GM18511 (cell line): ENCODE data around the gene GPR152.

Experiments
- ATAC-seq: cut with Tn5 transposase; IDR thresholded peaks from one replicate; pipeline ENCODE4 v1.9.1; 2021; ENCODE audit warnings: mild to moderate bottlenecking, moderate library complexity; ENCODE audit not compliant: unreplicated experiment

The GPR152 gene

DNA sequence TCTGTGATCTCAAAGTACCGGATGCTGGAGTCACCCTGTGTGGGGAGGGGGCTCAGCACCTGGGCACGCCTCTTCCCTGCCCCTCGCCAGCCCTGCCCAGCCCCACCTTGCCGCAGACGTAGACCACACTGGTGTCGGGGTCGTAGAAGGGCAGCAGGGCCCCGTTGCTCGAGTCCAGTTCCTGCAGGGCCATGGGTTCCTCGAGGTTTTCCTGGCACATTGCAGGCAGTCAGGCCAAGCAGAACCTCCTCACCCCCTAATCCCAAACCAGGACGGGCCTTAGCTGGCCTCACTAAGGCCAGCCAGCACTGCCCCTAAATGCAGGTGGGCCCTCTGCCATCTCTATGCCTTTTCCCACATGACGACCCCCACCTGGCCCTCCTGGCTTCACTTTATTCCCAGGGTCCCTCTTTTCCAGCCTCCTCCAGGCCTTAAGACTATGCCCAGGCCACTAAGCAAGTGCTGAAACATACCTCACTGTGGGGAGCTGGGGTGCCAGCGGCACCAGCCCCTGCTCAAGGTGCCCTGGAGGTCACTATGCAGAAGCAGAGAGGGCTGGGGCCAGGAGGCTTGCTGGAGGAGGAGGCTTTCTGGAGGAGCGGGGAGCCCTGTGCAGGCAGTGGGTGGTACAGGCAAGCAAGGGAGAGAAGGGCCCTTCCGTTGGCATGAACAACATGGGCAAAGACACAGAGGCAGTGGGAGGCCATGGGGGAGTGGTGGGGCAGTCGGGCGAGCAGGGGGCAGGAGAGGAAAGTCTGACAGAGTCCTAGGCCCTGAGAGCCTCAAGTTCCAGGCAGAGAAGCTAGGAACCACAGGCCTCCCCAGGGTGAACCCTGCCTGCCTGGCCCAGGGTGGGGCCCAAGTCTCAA is 12.1 kb downstream of the GPR152 start:
- ATAC-seq = no peak

DNA sequence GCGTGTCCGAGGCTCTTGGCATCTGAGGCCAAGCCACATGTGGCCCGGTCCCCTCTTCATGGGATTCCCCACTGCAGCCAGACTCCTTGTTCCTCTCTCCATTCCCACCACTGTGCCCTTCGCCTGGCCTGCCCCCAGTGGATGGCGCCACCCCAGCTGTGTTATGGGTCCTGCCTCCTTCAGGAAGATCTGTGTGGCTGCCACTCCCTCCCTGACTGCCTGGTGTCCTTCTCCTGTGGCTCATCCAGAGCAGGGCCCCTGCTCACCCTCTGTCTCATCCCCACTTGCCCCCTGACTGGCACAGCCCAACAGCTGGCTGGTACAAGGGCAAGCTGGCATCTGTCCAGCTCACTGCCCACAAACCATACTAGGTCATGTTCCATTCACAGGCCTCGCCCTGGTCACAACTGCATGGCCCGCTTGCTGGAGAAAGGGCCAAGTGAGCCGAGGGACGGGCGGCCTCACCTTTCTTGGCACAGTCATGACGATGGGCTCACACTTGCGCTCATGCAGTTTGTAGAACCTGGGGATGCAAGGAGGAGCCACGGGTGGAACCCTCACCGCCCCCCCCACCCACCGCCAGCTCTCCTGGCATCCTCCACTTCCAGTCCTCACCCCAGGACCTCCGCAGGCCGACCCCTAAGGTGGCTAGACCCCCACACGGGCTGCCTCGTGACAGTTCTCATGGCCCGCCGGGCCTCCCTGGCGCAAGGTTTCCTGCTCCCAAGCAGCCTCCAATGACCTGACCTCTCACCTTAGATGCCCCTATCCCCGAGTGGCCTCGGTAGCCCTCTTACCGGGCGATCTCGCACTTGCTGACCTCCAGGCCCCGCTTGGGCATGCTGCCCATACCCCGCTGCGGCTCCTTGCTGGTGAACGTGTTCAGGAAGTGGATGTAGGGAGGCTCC is 13.0 kb downstream of the GPR152 start:
- ATAC-seq = no peak

DNA sequence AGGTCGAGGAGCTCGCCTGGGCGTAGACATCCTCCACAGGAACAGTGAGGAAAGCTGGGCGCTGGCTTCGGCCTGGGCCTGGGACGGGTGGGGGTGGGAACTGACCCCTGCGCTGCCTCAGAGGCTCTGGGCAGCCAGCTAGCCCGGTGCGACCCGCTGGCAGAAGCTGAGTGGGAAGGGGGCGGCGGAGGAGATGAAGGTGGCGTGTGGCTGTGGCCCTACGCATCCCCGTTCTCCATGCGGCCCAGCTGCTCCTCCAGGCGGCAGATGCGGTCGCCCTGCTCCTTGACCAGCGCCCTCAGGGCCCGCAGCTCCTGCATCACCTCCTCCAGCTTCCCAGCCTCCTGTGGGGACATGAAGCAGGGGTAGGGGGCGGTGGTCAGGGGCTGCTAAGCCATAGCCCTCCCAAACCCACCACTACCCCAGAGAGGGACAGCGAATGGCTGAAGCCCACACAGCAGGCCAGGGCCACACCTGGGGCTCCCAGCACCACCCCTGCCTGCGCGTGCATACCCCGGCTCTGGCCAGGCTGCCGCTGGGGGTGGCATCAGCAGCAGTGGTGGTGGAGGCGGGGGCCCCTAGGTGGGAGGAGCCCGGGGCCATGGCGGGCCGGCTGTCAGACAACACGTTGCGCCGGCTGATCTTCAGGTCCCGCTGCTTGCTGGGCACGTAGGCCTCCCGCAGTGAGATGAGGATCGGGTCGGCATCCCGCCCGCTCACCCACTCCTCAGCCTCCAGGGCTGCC is 14.2 kb downstream of the GPR152 start:
- ATAC-seq = no peak

DNA sequence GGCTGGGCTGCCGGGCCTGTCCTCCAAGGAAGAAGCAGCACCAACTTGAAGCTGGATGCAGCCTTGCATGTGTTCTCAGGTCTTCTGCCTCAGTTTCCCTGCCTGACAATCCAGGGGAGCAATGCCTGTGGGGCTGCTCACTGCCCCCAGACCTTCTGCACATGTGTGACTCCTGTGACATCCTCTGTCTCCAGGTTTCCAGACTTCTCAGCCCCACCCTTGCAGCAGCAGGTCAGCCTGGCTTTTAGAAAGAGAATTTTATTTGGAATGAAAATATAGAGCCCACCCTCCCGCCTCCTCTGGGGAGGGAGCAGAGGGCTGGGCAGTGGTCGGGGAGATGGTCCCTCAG is 14.7 kb downstream of the GPR152 start:
- no peak for ATAC-seq

DNA sequence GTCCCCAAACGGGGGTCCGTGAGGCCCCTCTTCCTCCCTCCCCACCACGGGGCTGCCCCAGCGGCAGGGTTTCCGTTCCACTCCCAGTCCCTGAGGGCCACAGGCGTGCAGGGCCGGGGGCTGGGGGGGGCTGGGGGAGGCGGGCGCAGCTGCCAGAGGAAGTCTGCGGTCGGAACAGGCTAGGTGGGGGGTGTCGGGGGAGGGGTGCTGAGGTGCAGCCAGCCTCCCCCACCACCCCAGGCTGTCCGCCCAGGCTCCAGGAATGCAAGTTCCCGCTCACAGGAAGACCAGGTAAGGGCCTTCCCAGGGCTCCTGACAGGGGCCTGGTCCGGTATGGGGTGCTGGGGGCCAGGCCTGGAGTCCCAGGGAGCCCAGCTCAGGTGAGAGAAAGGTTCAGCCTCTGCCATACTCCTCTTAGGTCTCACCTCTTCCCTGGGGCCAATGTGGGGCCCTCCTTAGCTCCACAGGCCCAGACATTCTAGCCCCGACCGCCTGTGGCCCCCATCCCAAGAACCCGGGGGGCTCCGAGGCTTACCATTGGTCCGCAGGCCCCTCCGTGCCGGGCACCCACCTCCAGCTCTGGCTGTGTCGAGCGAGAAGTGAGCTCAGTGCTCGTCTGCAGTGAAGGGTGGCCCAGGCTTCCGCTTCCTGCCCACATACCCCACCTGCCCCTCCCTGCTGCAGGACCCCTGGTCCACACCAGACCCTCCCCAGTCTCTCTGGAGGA is 15.3 kb downstream of the GPR152 start, which contains the start of gene PTPRCAP:
Gene PTPRCAP, minus strand, starts transcription at position 601 of the 727 bp plus-strand sequence. Its CDS starts 63 bp downstream, at position 538.
- ATAC-seq = no peak

DNA sequence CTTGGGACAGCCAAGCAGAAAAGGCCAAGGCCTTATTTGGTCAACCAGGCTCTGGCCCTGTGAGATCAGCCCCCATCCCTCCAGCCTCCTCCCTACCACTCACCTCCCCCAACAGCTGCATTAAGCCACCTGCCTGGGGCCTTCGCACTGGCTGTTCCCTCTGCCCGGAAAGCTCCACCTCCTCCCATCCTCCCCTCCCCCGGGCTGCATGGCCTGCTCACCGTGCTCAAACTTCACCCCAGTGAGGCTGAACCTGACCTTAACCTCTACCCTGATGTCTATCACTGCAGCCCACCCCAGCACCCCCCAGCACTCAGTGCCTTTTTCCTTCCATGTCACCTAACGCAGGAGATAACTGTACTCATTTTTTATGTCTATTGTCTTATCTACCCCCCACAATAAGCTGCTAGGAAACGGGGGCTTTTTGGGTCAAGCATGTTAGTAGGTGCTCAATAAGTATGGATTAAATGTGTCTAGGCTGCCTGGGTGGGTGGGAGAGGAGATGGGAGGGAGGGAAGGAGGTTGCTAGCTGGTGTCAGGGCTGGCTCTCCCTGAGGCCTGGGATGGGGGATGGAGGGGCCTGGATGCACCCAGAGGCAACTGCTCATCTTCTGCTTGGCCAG is 16.0 kb downstream of the GPR152 start:
- ATAC-seq = no peak

DNA sequence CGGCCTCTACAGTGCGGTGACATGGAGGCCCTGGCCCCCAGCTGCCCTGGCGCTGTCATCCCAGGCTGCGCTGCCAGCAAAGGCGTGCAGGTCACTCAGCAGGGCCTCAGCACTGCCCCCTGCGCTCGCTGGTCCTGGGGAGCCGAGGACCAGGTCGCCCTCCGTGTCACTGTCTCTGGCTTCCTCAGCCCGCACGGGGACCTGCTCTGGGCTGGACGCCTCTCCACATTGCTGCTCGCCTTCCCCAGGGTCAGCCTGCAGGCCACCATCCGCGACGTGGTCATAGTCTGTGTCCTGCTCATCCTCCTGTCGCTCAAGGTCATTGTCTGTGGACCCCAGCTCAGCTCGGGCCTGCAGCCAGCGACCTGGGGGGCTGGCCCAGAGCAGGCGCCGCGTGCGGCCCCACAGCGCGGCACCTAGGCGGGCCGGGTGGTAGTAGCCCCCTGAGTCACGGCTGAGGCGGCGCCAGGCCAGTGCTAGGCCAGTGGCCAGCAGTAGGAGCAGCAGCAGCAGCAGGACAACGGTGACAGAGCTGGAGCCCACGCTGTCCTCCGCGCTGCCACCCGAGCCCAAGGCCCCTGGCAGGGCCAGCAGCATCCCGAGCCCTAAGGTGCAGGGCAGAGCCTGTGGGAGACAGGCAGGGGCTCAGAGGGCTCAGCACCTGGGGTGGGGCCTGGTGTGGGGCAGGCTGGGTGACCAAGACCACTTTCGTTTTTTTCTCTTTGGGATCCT is 16.6 kb downstream of the GPR152 start:
- no peak for ATAC-seq

DNA sequence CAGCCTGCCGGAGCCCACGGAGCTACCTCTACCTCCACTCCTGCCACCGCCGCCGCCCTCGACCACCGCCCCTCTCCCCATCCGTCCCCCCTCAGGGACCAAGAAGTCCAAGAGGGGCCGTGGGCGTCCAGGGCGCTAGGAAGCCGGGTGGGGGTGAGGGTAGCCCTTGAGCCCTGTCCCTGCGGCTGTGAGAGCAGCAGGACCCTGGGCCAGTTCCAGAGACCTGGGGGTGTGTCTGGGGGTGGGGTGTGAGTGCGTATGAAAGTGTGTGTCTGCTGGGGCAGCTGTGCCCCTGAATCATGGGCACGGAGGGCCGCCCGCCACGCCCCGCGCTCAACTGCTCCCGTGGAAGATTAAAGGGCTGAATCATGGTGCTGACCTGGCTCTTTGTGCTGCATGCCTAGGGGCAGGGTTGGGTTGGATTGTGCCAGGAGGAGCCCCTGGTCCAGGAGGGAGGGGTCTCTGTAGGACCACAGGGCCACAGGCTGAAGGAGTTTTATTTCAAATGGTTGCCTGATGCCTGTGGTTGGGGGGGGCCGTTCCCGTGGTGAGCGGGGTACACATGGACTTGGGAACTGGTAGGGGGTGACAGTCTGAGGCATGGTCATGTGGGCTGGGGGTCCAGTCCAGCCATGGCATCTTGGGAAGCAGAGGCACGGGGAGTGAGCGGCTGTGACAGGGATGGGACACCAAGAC is 17.4 kb downstream of the GPR152 start:
- no peak for ATAC-seq

DNA sequence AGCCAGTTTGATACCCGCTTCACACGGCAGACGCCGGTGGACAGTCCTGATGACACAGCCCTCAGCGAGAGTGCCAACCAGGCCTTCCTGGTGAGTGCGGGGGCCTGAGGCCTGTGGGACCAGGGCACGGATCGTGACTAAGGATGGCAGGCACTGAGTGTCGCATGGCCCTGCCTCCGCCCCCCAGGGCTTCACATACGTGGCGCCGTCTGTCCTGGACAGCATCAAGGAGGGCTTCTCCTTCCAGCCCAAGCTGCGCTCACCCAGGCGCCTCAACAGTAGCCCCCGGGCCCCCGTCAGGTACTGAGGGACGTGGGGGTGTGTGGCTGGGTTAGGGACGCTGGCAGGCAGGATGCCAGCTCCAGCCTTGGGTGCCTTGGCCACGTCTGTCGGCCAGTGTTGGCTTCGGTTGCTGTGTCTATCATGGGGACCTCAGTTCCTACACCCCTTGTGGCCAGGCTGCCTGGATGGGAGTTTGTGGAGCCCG is 18.1 kb downstream of the GPR152 start:
- no peak for ATAC-seq

DNA sequence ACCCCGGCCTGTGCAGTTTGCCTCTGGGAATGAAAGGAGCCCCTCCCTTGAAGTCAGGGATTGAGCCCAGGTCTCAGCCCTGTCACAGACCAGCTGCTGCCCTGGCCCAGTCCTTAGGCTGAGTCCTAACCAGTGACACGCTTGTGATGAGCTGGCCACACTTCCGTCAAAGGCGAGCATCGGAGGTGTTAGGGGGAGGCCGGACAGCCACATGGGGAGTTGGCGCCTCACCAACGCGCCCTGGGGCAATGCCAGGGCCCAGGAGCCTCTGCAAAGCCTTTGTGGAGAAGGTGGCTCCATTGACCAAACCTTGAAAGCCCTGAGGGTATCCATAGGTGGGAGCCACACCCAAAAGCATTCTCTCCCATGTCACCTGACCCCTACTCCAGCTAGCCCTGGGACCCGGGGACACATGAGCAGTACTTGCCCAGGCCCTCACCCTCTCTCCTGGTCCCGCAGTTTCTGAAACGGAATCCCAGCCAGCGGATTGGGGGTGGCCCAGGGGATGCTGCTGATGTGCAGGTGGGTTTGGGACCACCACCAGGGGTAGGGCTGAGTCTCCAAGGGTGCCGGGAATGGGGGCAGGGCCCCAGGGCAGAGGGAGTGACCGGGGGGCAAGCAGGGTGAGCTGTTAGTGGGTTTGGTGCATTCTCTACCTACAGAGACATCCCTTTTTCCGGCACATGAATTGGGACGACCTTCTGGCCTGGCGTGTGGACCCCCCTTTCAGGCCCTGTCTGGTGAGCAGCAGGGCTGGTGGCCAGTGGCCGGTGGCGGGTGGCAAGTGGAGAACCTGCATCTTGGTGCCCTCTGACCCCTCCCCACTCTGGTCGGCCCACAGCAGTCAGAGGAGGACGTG is 18.8 kb downstream of the GPR152 start:
- ATAC-seq = no peak

DNA sequence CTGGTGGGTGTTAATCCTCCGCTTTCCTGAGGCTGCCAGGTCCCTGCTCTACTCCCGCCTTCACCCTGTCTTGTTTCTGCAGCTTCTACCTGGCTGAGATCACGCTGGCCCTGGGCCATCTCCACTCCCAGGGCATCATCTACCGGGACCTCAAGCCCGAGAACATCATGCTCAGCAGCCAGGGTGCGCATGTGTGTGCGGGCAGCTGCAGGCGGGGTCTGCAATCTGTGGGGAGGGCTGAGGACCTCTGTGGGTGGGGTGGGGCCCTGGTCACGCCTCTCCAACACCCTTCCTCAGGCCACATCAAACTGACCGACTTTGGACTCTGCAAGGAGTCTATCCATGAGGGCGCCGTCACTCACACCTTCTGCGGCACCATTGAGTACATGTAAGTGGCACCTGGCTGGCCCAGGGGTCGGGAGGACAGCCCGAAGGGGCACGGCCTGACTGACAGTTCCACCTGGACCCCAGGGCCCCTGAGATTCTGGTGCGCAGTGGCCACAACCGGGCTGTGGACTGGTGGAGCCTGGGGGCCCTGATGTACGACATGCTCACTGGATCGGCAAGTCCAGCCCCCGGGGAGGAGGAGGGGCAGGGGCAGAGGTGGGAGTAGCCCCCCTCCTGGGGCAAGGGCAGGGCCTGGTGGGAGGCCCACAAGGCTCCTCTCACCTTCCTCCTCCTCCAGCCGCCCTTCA is 19.7 kb downstream of the GPR152 start:
- ATAC-seq = no peak

DNA sequence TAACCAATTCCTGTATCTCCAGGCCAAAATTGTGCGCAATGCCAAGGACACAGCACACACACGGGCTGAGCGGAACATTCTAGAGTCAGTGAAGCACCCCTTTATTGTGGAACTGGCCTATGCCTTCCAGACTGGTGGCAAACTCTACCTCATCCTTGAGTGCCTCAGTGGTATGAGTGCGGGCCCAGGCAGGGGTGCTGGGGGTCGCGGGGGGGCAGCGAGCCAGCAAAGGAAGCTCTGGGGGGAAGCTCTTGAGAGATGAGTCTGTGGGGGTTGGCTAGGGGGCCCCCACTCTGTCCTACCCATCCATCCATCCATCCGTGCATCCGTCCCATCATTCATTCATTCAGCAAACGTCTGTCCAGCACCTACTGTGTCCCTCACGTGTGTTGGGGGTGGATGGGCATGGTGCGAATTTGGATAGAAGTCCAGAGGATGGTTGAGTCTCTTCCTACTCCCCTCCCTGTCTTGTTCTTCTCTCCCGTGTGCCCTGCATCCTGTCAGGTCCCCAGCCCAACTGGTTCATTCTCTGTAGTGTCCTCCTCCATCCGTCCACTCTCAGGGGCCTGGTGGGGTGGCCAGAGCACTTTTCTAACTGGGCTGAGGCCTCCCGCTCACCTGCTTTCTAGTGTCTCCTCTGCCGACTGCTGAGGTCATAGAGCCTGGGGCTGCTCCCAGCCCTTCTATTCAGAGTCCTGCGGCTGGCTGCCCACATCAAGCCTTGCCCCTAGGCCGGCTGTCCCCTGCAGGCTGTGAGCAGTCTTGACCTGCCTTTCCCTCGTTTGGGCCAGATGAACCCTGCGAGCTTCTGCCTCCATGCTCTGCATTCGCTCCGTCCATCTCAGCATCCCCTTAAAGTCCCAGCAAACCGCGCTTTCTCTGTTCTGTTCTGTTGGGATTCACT is 20.9 kb downstream of the GPR152 start:
- ATAC-seq = no peak

DNA sequence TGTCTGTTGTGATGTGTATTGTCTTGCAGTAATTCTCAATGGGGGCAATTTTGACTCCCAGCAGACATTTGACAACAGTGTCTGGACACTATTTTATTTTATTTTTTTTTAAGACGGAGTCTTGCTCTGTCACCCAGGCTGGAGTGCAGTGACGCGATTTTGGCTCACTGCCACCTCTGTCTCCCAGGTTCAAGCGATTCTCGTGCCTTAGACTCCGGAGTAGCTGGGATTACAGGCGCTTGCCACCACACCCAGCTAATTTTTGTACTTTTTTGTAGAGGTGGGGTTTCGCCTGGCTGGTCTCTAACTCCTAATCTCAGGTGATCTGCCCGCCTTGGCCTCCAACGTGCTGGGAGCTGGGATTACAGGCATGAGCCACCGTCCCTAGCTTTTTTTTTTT is 22.8 kb downstream of the GPR152 start:
- no peak for ATAC-seq

DNA sequence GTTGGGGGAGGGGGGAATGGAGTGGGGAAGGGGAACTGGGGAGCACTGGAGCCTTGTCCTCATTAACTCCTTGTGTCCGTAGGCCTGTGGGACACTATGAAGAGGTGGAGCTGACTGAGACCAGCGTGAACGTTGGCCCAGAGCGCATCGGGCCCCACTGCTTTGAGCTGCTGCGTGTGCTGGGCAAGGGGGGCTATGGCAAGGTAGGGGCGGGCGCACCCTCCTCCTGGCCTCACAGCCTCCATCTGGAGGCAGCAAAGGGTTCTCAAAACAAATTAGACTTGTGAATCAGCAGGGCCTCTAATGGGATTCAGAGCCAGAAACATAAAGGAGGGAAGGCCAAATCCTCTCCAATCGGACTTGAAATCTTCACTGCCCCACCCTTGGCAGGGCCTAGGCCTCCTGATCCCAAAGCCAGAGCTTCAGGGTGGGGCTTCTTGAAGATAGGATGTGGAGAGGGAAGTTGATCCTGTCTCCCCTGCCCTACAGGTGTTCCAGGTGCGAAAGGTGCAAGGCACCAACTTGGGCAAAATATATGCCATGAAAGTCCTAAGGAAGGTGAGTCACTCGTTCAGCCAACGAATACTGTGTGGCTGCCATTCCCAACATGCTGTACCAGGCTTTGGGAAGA is 23.4 kb downstream of the GPR152 start:
- ATAC-seq = no peak
